ENCODE measurements around the gene GJC3.
"Not testable (repeated sequence)": the region's sequence is repeated elsewhere in the genome, so short reads cannot be mapped to it uniquely, and the experiment has no call there.

GJC3 gene

GRCh38 chr7:99898836-99899235 lies 30.6 kb downstream of the GJC3 start:
- no peak overlapping the region for H3K4me3 ChIP-seq (ENCODE audit: low read length in 2 of 2)
- H3K27ac ChIP-seq (ENCODE audit: low read length): no peak overlapping the region
- no peaks in the 10 kb centered on the region for H3K27me3 ChIP-seq (ENCODE audit: control insufficient read depth in 1 of 2, insufficient read depth in 2 of 2, low read length in 2 of 2)
- no peaks in the 10 kb centered on the region for H3K4me1 ChIP-seq (ENCODE audit: control insufficient read depth, insufficient read depth, low read length)
- H3K9ac ChIP-seq (ENCODE audit: low read length in 2 of 2): no peak overlapping the region
- no peaks in the 10 kb centered on the region for H3K9me3 ChIP-seq (ENCODE audit: control insufficient read depth in 2 of 2, low read length in 2 of 2)
- peaks cover 35 to 43% of the 10 kb centered on the region in 2 donors for H3K36me3 ChIP-seq (ENCODE audit: control insufficient read depth in 2 of 2, insufficient read depth in 2 of 2, low read length in 2 of 2)

DNA sequence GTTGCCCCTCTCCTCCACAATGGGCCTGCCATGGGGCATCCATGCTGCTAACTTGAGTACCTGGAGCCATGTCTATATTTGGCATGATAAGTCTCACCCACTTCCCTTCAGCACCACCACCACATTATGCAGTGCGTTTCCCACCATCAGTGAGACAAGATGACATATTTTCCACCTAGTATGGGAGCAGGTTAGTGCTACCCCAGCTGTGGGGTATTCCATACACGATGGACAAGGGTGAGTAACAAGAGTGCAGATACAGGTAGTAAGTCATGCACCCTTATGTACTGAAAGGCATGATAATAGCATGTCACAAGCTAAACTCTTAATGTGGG lies 31.4 kb downstream of the GJC3 start:
- H3K4me1 ChIP-seq (ENCODE audit: control insufficient read depth, insufficient read depth, low read length): no peaks in the 10 kb centered on the region
- no peak overlapping the region for H3K9ac ChIP-seq (ENCODE audit: low read length in 2 of 2)
- peaks cover 29 to 35% of the 10 kb centered on the region in 2 donors for H3K36me3 ChIP-seq (ENCODE audit: control insufficient read depth in 2 of 2, insufficient read depth in 2 of 2, low read length in 2 of 2)
- no peaks in the 10 kb centered on the region for H3K27me3 ChIP-seq (ENCODE audit: control insufficient read depth in 1 of 2, insufficient read depth in 2 of 2, low read length in 2 of 2)
- H3K4me3 ChIP-seq (ENCODE audit: low read length in 2 of 2): no peak overlapping the region
- H3K27ac ChIP-seq (ENCODE audit: low read length): no peak overlapping the region
- H3K9me3 ChIP-seq (ENCODE audit: control insufficient read depth in 2 of 2, low read length in 2 of 2): no peaks in the 10 kb centered on the region

DNA sequence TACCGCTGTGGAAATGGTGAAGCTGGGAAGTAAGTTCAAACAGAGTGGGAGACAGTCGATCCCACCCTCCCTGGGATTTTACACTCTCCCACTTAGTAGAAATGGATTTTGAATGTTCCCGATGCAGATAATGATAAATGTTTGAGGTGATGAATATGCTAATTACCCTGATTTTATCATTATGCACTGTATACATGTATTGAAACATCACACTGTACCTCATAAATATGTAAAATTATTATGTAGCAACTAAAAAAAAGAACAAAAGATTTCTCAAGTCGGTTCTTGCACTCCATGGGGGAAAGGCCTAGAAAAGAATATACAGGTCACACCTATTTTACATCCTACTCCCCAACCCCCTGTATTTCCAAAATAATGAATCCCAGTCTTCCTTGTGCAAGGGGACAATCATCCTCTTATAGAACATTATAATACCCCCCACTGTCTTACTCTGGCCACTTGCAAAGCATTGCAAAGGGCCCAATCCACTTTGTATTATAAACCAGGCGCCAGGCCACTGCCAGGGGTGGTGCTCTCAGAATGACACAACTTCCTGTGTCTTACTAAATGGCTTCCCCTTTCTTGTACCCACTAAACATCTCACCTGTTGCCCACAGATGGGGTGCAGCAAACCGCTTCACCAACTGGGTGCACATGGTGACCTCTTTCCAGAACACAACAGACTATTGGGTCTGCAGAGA lies 31.9 kb downstream of the GJC3 start:
- Histone ChIP-seq H3K4me3 (ENCODE audit: low read length in 2 of 2) (no peak overlapping the region), H3K9me3 (ENCODE audit: control insufficient read depth in 2 of 2, low read length in 2 of 2) (no peaks in the 10 kb centered on the region), H3K9ac (ENCODE audit: low read length in 2 of 2) (no peak overlapping the region), H3K4me1 (ENCODE audit: control insufficient read depth, insufficient read depth, low read length) (no peaks in the 10 kb centered on the region), H3K27ac (ENCODE audit: low read length) (no peak overlapping the region), H3K27me3 (ENCODE audit: control insufficient read depth in 1 of 2, insufficient read depth in 2 of 2, low read length in 2 of 2) (no peaks in the 10 kb centered on the region), H3K36me3 (ENCODE audit: control insufficient read depth in 2 of 2, insufficient read depth in 2 of 2, low read length in 2 of 2) (peaks cover 23 to 33% of the 10 kb centered on the region in 2 donors)

DNA sequence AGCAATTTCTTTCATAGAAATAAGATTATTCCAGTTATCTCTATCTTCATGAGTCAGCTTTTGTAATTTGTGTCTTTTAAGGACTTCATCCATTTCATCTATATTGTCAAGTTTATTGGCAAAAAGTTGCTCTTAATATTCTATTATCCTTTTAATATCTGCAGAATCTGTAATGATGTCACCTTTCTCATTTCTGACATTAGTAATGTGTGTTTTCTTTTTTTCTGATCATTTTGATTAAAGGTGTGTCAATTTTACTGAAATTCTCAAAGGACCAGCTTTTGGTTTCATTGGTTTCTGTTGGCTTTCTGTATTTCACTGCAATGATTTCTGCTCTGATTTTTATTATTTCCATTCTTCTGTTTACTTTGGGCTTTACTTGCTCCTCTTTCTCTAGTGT lies 34.7 kb downstream of the GJC3 start:
- H3K27ac ChIP-seq (ENCODE audit: low read length): no peak overlapping the region
- H3K27me3 ChIP-seq (ENCODE audit: control insufficient read depth in 1 of 2, insufficient read depth in 2 of 2, low read length in 2 of 2): no peaks in the 10 kb centered on the region
- H3K4me1 ChIP-seq (ENCODE audit: control insufficient read depth, insufficient read depth, low read length): no peaks in the 10 kb centered on the region
- H3K36me3 ChIP-seq (ENCODE audit: control insufficient read depth in 2 of 2, insufficient read depth in 2 of 2, low read length in 2 of 2): peaks cover 23 to 25% of the 10 kb centered on the region in 2 donors
- no peak overlapping the region for H3K4me3 ChIP-seq (ENCODE audit: low read length in 2 of 2)
- H3K9me3 ChIP-seq (ENCODE audit: control insufficient read depth in 2 of 2, low read length in 2 of 2): no peaks in the 10 kb centered on the region
- no peak overlapping the region for H3K9ac ChIP-seq (ENCODE audit: low read length in 2 of 2)

- Histone ChIP-seq H3K36me3 (ENCODE audit: control insufficient read depth in 2 of 2, insufficient read depth in 2 of 2, low read length in 2 of 2) (peaks cover 17 to 23% of the 10 kb centered on the region in 2 donors), H3K27ac (ENCODE audit: low read length) (no peak overlapping the region), H3K4me1 (ENCODE audit: control insufficient read depth, insufficient read depth, low read length) (no peaks in the 10 kb centered on the region), H3K27me3 (ENCODE audit: control insufficient read depth in 1 of 2, insufficient read depth in 2 of 2, low read length in 2 of 2) (no peaks in the 10 kb centered on the region), H3K9me3 (ENCODE audit: control insufficient read depth in 2 of 2, low read length in 2 of 2) (no peaks in the 10 kb centered on the region), H3K9ac (ENCODE audit: low read length in 2 of 2) (no peak overlapping the region), H3K4me3 (ENCODE audit: low read length in 2 of 2) (no peak overlapping the region)
Measured at GRCh38 chr7:99893280-99893679, 36.1 kb downstream of the GJC3 start.

DNA sequence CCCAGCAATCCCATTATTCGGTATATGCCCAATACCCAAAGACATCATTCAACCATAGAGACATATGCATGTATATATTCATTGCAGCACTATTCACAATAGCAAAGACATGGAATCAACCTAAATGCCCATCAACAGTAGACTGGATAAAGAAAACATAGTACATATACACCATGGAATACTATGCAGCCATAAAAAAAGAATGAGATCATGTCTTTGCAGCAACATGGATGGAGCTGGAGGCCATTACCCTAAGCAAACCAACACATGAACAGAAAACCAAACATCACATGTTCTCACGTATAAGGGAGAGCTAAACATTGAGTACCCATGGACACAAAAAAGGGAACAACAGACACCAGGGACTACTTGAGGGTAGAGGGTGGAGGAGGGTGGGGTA lies 39.1 kb downstream of the GJC3 start:
- H3K4me1 ChIP-seq (ENCODE audit: control insufficient read depth, insufficient read depth, low read length); H3K27ac ChIP-seq (ENCODE audit: low read length); H3K9me3 ChIP-seq (ENCODE audit: control insufficient read depth in 2 of 2, low read length in 2 of 2); H3K27me3 ChIP-seq (ENCODE audit: control insufficient read depth in 1 of 2, insufficient read depth in 2 of 2, low read length in 2 of 2); H3K4me3 ChIP-seq (ENCODE audit: low read length in 2 of 2); H3K9ac ChIP-seq (ENCODE audit: low read length in 2 of 2): not testable (repeated sequence)
- peaks cover 10 to 23% of the 10 kb centered on the region in 2 donors for H3K36me3 ChIP-seq (ENCODE audit: control insufficient read depth in 2 of 2, insufficient read depth in 2 of 2, low read length in 2 of 2)

GRCh38 chr7:99888366-99888765 lies 41.1 kb downstream of the GJC3 start:
- H3K36me3 ChIP-seq (ENCODE audit: control insufficient read depth in 2 of 2, insufficient read depth in 2 of 2, low read length in 2 of 2): peaks cover 10 to 23% of the 10 kb centered on the region in 2 donors
- not testable (repeated sequence) for H3K4me1 ChIP-seq (ENCODE audit: control insufficient read depth, insufficient read depth, low read length); H3K4me3 ChIP-seq (ENCODE audit: low read length in 2 of 2); H3K27ac ChIP-seq (ENCODE audit: low read length); H3K9me3 ChIP-seq (ENCODE audit: control insufficient read depth in 2 of 2, low read length in 2 of 2); H3K27me3 ChIP-seq (ENCODE audit: control insufficient read depth in 1 of 2, insufficient read depth in 2 of 2, low read length in 2 of 2); H3K9ac ChIP-seq (ENCODE audit: low read length in 2 of 2)

- H3K4me3 ChIP-seq (ENCODE audit: low read length in 2 of 2): no peak overlapping the region
- H3K36me3 ChIP-seq (ENCODE audit: control insufficient read depth in 2 of 2, insufficient read depth in 2 of 2, low read length in 2 of 2): no peaks in the 10 kb centered on the region
- no peaks in the 10 kb centered on the region for H3K9me3 ChIP-seq (ENCODE audit: control insufficient read depth in 2 of 2, low read length in 2 of 2)
- H3K4me1 ChIP-seq (ENCODE audit: control insufficient read depth, insufficient read depth, low read length): no peaks in the 10 kb centered on the region
- no peaks in the 10 kb centered on the region for H3K27me3 ChIP-seq (ENCODE audit: control insufficient read depth in 1 of 2, insufficient read depth in 2 of 2, low read length in 2 of 2)
- no peak overlapping the region for H3K27ac ChIP-seq (ENCODE audit: low read length)
- H3K9ac ChIP-seq (ENCODE audit: low read length in 2 of 2): no peak overlapping the region
Measured at GRCh38 chr7:99881370-99881769, 48.0 kb downstream of the GJC3 start.

DNA sequence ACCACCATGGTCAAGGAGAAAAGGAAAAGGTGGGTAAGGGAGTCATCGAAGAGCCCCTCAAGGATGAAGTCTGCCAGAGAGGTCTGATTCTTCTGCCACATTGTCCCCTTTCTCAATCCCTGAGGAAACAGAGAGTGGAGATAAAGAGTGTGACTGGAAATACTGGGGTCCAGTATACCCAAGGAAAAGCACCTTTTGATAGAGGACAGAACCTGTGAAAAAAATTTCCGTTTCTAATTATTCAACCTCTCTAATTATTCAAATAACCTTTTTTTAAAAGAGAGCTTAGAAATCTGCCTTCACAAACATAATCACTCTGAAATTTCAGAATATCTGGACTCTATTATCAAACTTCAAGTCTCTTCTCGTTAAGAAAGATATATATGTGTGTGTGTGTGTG lies 52.5 kb downstream of the GJC3 start, which contains the start of gene OR2AE1:
OR2AE1 (minus strand) TSS at position 101 of the 400 bp plus-strand sequence; CDS start at position 101, 0 bp downstream.
- no peaks in the 10 kb centered on the region for H3K9me3 ChIP-seq (ENCODE audit: control insufficient read depth in 2 of 2, low read length in 2 of 2)
- H3K27ac ChIP-seq (ENCODE audit: low read length): no peak within 1 kb of the TSS
- no peaks in the 10 kb centered on the region for H3K27me3 ChIP-seq (ENCODE audit: control insufficient read depth in 1 of 2, insufficient read depth in 2 of 2, low read length in 2 of 2)
- no peak within 1 kb of the TSS for H3K4me3 ChIP-seq (ENCODE audit: low read length in 2 of 2)
- H3K36me3 ChIP-seq (ENCODE audit: control insufficient read depth in 2 of 2, insufficient read depth in 2 of 2, low read length in 2 of 2): no peaks in the 10 kb centered on the region
- no peaks in the 10 kb centered on the region for H3K4me1 ChIP-seq (ENCODE audit: control insufficient read depth, insufficient read depth, low read length)
- H3K9ac ChIP-seq (ENCODE audit: low read length in 2 of 2): no peak within 1 kb of the TSS

GRCh38 chr7:99876491-99876890 lies 52.9 kb downstream of the GJC3 start:
- H3K4me3 ChIP-seq (ENCODE audit: low read length in 2 of 2): no peak overlapping the region
- H3K9ac ChIP-seq (ENCODE audit: low read length in 2 of 2): no peak overlapping the region
- no peaks in the 10 kb centered on the region for H3K27me3 ChIP-seq (ENCODE audit: control insufficient read depth in 1 of 2, insufficient read depth in 2 of 2, low read length in 2 of 2)
- no peak overlapping the region for H3K27ac ChIP-seq (ENCODE audit: low read length)
- H3K9me3 ChIP-seq (ENCODE audit: control insufficient read depth in 2 of 2, low read length in 2 of 2): no peaks in the 10 kb centered on the region
- no peaks in the 10 kb centered on the region for H3K36me3 ChIP-seq (ENCODE audit: control insufficient read depth in 2 of 2, insufficient read depth in 2 of 2, low read length in 2 of 2)
- no peaks in the 10 kb centered on the region for H3K4me1 ChIP-seq (ENCODE audit: control insufficient read depth, insufficient read depth, low read length)

All from stomach smooth muscle (tissue), 2 donors.